ENCODE results near the gene ANLN.

DNA sequence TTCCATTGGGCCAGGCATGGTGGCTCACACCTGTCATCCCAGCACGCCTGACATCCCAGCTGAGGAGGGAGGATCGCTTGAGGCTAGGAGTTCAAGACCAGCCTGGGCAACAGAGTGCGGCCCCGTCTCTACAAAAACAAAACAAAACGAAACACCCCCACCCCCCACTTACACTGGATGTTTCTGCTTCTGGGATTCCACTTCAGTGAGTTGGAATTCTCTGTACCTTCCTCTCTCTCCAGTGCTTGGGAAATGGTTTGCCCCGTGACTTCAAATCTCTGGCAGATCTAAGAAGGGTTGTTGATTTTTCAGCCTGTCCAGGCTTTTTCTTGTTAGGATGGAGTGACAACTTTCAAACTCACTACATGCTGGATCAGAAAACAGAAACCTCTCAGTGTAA lies 106.9 kb downstream of the ANLN start:
- no peak for TF ChIP-seq CTCF (IDR thresholded peaks at IDR 0.05 in 8 of 11, conservative IDR thresholded peaks at IDR 0.05 in 3 of 11)
- no peak for TF ChIP-seq POLR2A (IDR thresholded peaks at IDR 0.05)
- no peak for TF ChIP-seq POLR2AphosphoS5 (IDR thresholded peaks at IDR 0.05)
